DMS114 treated with DMSO at 0.1 percent for 48 hours (cell line): ENCODE data around the gene ADGRL1.
"Not testable (repeated sequence)": the region's sequence is repeated elsewhere in the genome, so short reads cannot be mapped to it uniquely, and the experiment has no call there.

Source experiments
- DNase-seq: peaks from one replicate; lab custom pipeline; 2025; ENCODE audit not compliant: unreplicated experiment; lab: John Stamatoyannopoulos, UW

The ADGRL1 gene

DNA sequence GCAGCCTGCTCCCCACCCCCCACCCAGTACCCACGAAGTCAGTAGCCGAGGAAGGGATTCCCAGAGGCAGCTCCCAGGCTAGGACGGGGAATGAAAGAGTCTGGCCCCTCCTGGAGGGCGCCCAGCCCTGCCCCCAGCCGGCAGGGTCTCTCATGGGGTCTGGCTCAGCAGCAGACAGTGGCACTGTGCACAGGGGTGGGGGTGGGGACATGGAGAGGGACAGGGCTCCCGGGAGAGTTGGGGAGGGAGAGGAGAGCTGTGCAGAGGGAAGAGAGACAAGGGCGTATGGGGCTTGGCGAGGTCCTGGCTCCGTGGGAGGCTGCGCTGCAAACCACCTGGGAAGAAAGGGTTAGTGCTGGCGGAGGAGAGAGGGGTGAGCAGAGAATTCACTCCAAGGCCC is 41.9 kb downstream of the ADGRL1 start:
- DNase-seq = no peak

DNA sequence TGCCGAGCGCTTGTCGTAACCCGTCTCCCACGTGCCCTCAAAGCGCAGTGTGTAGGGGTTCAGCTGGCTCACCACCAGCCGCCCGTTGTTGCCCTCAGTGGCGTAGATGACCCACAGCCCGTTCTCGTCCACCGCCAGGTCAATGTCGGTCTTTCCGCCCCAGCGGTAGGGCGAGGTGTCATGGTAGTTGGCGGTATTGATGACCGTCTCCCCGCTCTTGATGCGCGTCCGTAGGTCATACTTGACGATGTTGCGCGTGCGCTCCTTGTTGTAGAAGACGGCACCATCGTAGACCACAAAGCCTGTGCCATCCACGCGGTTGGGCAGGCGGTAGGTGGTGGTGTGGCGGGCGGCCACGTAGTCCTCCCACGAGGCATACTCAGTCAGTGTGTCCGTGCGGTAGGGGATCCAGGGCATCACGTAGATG is 43.1 kb downstream of the ADGRL1 start:
- no peak for DNase-seq

DNA sequence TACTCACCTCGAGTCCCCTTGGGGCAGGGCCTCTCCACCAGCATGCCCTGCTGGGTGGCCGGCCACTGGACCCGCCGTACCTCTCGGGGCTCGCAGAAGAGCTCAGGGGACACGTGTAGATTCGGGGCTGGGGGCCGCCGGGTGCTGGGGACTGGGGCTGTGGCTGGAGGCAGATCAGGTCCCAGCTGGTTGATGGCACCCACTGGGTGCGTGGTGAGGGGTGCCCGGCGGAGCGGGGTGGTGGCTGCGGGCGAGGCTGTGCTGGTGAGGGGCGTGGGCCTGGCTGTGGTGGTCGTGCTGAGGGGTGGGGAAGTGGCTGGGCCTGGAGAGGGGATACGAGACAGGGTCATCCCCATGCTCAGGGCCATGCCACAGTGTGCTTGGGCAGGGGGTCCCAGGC is 44.7 kb downstream of the ADGRL1 start:
- no peak for DNase-seq

DNA sequence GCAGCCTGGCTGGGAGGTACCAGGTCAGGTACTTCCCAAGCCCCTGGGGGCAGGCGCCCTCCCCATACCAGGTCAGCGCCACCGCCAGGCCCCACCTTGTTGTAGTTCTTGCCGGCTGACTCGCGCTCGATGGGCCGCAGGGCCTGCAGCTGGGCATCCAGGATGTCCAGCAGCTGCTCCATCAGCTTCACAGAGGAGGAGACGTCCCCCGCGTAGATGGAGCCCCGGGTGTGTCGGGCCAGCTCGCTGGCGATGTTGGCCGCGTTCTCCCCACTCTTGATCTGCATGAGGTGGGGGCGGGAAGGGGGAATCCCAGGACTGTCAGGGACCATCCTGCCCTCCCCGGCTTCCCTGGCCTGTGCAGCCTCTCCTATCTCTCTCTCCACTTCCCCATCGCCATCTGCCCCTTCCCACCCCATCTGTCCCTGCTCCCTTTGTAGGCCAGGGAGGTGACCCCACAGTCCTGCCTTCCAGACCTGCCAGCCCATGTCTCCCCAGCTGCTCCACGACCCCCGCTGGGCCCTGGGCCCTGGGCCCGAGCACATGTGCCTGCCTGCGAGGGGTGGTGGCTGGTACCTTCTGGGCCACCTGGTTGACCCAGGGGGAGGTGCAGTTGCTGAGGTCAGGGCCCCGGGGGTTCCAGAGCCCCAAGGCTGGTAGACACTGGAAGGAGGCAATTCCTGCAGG is 45.8 kb downstream of the ADGRL1 start:
- no peak for DNase-seq

DNA sequence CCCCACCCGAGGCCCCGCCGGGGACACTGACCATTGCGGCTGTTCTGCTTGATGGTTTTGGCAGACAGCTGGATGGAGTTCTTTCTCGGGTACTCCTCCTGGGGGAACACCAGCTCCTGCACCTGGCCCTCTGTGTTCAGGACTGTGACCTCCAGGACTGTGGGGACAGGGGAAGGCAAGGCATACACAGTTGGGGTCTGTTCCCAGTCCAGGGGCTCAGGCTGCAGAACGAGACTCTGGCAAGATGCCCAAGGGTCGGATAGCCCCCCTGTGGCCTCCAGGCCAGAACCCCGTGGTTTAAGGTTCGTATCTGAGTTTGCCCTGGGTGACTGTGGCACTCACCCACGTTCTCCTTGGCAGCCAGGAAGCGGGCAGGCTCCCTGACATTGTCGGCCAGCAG is 46.9 kb downstream of the ADGRL1 start:
- no peak for DNase-seq

DNA sequence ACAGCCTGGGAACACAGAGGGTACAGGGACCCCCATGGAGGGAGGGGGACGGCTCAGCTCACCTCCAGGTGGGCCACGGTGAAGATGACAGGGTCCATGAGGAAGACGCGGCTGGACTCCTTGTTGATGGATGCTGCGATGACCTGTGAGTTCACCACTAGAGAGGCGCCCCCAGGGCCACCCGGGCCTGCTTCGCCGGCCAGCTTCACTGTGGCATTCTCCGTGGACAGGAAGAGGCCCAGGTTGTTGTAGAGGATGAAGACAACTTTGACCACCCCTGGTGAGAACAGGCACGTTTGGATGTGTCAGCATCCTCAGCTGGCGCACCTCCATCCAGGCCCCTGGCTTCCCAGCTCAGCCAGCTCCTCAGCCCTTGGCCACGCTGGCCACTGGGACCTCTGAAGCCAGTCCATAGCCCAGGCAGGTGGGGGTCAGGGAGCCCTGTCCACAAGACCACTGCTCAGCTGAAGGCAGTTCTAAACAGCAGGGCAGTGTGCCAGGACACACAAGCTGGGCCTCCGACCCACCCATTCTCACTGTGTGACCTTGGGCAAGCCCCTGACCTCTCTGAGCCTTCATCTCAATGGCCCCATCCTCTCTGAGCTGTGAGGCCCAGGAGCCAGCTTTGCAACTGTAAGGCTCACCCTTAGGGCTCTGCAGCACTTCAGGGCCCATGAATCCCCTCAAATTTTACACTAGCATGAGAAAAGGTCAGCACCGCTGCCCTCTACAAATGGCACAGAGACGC is 47.5 kb downstream of the ADGRL1 start:
- DNase-seq = no peak

DNA sequence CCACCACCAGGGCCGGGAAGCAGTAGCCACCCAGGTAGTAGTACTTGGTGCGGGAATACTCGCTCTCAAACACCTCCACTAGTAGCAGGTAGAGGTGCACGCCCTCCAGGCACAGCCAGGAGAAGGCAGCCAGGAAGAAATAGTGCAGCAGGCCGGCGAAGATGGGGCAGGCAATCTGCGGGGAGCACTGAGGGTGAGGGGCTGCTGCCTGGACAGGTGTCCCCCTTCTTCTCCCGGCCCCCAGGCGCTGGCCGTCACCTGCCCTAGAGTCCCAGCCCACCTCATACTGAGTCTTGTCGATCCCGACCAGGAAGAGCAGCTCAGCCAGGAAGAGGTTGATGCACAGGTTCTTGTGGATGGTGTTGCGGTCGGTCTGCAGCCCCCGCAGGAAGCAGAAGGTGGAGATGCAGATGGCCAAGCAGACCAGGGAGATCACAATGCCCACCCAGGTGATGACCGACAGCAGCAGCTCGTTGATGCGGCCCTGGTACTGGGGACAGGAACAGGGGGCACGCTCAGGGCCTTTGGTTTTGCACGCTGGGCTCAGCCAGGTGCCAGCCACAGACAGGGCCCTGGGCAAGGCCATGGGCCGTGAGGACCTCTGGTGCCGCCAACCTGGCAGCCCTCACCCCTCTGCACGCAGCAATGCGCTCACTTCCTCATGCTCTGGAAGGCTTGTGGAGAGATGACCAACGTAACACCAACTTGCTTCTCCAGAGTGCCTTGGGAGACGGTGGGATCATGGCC is 48.8 kb downstream of the ADGRL1 start:
- DNase-seq = no peak

DNA sequence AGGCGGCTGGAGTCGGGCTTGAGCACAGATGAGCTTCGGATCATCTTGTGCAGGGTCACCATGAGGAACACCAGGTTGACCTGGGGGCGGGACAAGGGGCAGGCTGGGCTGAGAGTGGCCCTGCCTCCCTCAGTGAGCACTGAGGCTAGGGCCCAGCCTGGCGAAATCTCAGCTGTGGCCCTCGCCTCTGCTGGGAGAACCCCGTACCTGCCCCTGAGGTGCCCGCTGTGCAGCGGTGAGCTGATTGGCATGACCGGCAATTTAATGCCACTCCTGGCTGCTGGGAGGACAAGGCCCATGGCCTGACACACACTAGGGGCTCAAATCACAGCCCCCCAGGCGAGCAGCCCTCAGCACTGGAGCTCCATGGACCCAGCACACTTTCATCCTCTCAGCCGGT is 49.8 kb downstream of the ADGRL1 start:
- no peak for DNase-seq

DNA sequence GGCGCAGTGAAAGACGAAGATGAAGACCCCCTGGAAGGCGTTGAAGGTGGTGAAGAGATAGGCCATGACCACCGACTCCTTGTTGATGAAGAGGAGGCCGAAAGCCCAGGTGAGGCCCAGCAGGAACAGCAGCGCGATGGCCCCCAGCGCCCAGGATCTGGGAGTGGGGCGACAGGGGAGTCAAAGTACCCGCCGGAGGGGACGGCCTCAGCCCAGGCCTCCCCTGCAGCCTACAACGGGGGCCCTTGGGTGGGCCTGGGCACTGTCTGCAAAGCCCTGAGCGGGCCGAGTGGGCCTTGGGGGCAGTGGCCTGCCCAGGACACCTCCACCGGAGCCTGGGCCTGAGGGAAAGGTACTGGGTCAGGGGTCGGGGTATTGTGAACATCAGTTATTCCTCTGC is 50.6 kb downstream of the ADGRL1 start:
- no peak for DNase-seq

DNA sequence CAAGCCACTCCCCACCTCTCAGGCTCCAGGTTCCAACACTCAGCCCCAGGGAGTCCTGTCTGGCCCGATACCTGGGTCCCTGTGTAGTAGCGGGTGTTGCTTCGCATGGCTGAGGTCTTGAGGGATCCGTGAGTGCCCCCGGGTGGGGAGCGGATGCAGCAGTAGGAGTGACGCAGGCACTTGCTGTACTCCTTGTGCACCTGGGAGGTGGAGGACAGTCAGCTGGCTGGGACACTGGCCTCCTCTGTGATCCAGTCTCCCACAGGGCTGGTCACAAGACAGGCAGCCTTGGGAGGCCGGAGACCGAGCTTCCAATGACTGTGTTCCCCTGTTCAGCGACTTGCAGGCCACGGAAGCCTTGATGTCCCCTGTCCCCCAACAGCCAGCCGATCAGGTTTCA is 53.3 kb downstream of the ADGRL1 start:
- DNase-seq = no peak

DNA sequence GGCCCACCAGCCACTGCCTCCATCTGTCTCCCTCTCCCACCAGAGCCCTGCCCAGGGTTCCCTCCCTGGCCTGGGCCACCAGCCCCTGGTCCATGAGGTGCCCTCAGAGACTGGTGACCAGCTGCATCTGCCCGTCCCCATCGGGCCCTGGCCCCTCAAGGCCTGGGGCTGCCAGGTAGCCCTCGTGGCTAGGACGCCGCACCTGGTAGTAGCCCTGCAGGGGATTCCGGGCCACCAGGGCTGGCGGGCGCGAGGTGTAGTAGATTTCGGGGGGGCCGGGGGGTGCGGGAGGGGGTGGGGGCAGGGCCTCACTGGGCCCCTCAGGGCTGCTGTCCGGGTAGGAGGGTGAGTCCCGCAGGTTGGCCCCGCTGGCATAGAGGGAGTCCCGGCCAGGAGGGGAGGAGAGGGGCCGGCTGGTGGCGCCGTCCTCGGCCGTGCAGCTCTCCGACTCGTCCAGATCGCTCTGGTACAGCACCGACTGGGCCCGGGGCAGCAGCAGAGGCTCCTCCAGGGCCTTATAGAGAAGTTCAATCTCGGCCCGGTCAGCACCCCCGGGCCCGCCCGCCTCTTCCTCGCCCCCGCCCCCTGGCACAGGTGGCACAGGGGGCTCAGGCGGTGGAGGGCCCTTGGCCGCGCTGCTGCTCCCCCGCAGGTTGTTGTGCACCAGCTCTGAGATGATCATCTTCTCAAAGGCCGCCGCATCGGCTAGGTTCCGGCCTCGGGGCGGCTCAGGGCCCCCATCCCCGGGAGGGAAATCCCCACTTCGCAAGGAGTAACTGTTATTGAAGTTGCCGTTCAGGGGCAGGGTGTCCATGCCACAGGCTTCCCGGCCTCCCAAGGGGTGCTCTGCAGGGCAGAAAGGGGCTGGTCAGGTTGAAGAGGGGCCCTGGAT is 55.0 kb downstream of the ADGRL1 start:
- DNase-seq = no peak

DNA sequence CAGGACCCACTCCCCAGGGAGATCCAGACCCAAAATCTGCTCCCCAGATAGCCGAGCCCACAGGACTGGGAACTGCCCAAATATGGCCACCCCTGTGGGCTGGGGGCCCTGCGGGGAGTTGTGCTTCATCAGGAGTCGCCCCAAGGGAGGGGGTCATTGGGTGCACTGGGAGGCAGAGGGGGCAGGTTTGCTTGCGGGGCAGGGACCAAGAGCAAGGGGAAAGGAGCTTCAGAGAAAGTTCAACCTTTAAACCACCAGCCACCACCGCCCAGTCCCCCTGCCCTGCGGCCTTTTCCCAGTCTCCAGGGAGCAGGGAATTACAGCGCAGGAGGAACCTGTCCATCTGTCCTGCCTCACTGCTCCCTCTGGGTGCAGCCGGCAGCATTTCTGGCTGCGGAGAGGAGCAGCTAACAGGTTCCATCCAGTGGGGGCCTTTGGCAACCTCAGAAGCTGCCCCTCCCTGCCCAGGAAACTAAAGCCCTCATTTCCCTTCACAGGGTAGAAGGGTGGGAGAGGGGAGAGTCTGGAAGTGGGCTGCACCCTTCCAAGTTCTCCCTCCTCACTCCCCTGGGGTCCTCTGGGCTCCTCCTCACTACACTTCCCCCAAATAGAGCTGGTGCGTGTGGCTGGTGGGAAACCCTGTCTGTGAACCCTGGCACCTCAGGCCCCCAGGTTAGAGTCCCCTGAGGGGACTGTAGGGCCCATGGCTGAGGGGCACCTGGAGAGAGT is 55.8 kb downstream of the ADGRL1 start:
- DNase-seq = no peak

DNA sequence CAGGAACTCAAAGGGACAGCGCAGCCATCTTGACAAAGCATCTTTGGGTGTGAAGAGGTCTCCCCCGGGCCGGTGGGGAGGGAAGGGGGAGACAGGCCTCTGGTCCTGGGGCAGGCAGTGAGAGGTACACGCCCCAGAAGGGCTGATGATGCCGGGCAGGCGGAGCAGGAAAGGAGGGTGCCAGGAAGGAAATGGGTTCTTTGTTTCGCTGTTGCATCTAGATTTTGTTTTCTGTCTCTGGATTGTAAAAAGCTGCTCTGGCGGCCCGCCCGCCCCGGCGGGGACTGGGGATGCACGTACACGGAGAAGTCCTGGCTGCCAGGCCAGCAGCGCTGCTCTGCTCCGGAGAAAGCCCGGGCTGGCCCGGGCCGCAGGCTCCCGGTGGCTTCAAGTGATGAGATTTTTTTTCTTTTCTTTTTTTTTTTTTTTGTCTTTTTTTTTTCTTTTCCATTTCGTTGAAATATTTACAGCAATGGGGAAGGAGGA is 56.4 kb downstream of the ADGRL1 start:
- no peak for DNase-seq

DNA sequence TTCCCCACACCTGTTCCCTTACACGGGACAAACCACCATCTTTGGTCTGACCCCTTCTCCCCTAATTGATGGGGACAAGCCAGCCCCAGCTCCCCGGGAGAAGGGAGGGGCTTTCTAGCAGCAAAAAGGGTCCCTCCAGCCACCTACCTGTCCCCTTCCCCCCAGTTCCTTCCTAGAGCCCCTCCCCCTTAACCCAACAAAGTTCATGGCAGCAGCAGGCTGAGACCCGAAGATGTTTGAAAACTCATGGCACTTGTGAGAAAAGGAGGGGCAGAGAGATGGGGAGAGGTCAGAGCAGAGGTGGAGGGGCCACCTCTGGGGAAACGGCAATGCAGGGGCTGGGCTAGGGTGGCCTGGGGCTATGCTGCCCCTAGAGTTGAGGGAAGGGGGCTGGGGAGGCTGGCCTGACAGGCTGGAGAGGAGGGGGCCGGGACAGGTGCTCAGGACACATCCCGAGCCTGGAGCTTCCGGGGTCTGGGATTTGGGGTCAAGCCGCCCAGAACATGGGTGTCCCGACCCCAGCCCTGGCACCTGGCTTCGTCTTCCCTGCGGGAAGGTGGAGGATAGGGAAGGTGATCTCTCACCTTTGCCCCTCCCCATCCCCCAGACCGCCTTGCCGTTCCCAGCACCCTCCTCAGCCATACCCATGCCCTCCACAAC is 57.1 kb downstream of the ADGRL1 start:
- no peak for DNase-seq

DNA sequence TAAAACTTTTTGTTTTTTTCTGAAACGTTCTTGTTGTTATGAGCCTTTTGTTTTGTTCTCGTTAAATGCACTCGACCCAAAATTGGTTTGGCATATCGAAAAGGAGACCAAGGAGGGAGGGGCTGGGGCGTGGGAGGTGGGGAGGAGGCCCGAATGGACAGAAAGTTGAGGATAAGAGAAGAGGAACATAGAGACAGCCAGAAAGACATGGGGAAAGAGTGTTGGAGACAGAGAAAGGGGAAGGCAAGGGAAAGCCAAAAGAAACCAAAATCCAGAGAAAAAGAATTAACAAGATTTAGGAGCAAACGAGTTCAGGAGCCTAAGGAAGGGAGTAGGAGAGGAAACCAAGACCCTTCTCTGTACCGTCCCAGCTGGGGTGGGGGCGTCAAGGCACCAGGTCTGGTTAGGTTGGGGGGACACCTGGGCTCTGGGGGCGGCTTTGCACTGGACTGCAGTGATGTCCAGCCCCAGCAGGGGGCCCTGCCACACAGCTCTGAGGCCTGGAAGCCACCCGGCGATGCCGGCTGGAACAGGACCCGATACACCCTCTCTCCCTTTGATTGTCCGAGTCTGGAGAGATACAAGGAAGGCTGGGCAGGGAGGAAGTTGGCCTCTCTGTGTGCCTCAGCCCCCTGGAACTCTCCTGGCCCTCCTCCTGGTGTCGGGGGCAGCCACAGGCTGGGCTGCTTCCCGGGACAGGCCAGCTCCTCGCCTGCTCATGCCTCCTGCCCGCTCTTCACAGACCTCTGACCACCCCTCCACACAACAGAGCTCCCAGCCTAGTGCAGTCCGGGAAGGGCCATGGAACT is 58.0 kb downstream of the ADGRL1 start:
- DNase-seq = peak; percentile 17

DNA sequence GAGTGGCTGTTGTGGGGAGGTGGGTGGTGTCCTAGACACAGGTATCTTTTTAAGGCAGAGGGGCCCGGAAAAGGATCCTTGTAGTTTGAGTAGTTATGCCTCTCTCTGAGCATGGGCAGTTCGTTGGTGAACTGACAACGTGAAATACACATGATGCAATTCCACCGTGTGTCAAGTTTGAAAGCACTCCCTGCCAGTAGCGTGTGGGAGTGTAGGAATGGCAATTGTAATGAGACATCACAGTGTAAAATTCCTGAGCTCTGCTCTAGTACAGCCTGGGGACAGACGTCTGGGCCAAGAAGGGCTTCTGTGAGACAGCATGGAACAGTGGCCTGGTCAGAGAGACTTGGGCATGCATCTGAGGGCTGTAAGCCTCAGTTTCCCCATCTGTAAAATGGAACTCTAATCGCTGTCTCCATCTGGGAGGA is 59.2 kb downstream of the ADGRL1 start:
- DNase-seq = no peak

DNA sequence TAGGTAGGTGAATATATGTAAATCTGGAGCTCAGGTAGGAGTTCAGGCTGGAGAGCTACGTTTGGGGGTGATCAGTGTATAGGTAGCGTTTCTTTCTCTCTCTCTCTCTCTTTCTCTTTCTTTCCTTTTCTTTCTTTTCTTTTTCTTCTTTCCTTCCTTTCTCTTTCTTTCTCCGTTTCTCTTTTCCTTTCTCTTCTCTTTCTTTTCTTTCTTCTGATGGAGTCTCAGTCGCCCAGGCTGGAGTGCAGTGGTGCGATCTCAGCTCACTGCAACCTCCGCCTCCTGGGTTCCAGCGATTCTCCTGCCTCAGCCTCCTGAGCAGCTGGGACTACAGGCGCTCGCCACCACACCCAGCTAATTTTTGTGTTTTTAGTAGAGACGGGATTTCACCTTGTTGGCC is 59.8 kb downstream of the ADGRL1 start:
- DNase-seq = not testable (repeated sequence)

DNA sequence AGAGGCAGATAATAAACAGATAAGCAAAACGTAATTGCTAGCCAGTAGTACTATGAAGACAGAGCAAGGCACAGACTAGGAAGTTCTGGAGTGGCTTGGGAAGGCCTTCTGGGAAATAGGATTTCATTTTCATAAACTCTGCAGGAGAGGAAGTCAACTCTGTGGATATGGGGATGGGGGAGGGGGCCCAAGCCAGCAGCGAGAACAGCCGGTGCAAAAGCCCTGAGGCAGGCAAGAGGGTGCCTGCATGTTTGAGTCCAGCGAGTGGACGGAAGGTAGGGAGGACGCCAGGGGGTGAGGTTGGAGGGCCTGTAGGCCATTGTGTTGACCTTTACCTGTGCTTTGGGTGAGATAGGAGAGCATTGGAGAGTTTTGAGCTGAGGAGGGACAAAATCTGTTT is 60.6 kb downstream of the ADGRL1 start:
- DNase-seq = no peak
